Trophoblast cell (in vitro differentiated cells and primary cell): ENCODE measurements around the gene GRID1.

Experiments
- DNase-seq, 2 donors: peaks; one replicate each; pipeline ENCODE4 v3.0.0-alpha.2; 2016
- H2AFZ ChIP-seq: 2 replicates; pipeline ENCODE4 v1.6.1; 2013; ENCODE audit warnings: low read length, moderate library complexity, mild to moderate bottlenecking; ENCODE audit not compliant: insufficient read depth, poor library complexity
- H2AK5ac ChIP-seq: 2 replicates; pipeline ENCODE4 v1.6.1; 2013; ENCODE audit warnings: mild to moderate bottlenecking, low read length
- H2BK120ac ChIP-seq: 2 replicates; pipeline ENCODE4 v1.6.1; 2013; ENCODE audit warnings: low read length, mild to moderate bottlenecking, moderate library complexity; ENCODE audit not compliant: insufficient read depth, poor library complexity
- H2BK12ac ChIP-seq: 2 replicates; pipeline ENCODE4 v1.6.1; 2013; ENCODE audit warnings: mild to moderate bottlenecking, low read length, moderate library complexity
- H2BK5ac ChIP-seq: 2 replicates; pipeline ENCODE4 v1.6.1; 2013; ENCODE audit warnings: low read length, low read depth, moderate library complexity, mild to moderate bottlenecking; ENCODE audit not compliant: poor library complexity
- H3K14ac ChIP-seq: 2 replicates; pipeline ENCODE4 v1.6.1; 2013; ENCODE audit warnings: mild to moderate bottlenecking, low read length
- H3K18ac ChIP-seq: 2 replicates; pipeline ENCODE4 v1.6.1; 2013; ENCODE audit warnings: mild to moderate bottlenecking, low read length
- H3K23ac ChIP-seq: 2 replicates; pipeline ENCODE4 v1.6.1; 2013; ENCODE audit warnings: low read length
- H3K27ac ChIP-seq: 2 replicates; pipeline ENCODE4 v1.5.1; 2013; ENCODE audit warnings: low read depth, mild to moderate bottlenecking, inconsistent platforms, low read length, moderate library complexity
- H3K27me3 ChIP-seq: 2 replicates; pipeline ENCODE4 v1.6.1; 2013; ENCODE audit warnings: inconsistent platforms, mild to moderate bottlenecking, low read length, moderate library complexity; ENCODE audit not compliant: insufficient read depth
- H3K36me3 ChIP-seq, 2 experiments: 1 replicate in 1 of 2; 2 replicates in 1 of 2; pipeline ENCODE4 v1.6.1; 2013; ENCODE audit warnings: low read length in 2 of 2, mild to moderate bottlenecking in 2 of 2, moderate library complexity in 1 of 2; ENCODE audit not compliant: insufficient read depth in 2 of 2, control insufficient read depth in 1 of 2
- H3K4ac ChIP-seq: 2 replicates; pipeline ENCODE4 v1.6.1; 2013; ENCODE audit warnings: low read depth, mild to moderate bottlenecking, low read length, moderate library complexity
- H3K4me1 ChIP-seq, 2 experiments: 1 replicate in 1 of 2; 2 replicates in 1 of 2; pipeline ENCODE4 v1.6.1; 2013; ENCODE audit warnings: low read length in 2 of 2, mild to moderate bottlenecking in 2 of 2, moderate library complexity in 1 of 2; ENCODE audit not compliant: insufficient read depth in 2 of 2, control insufficient read depth in 1 of 2
- H3K4me2 ChIP-seq: 2 replicates; pipeline ENCODE4 v1.6.1; 2013; ENCODE audit warnings: inconsistent platforms, mild to moderate bottlenecking, low read length, moderate library complexity
- H3K4me3 ChIP-seq: 2 replicates; pipeline ENCODE4 v1.5.1; 2013; ENCODE audit warnings: mild to moderate bottlenecking, low read depth, low read length, inconsistent platforms
- H3K79me1 ChIP-seq: one replicate; pipeline ENCODE4 v1.6.1; 2013; ENCODE audit warnings: low read length
- H3K79me2 ChIP-seq: 2 replicates; pipeline ENCODE4 v1.6.1; 2013; ENCODE audit warnings: low read length, mild to moderate bottlenecking; ENCODE audit not compliant: control insufficient read depth, insufficient read depth, poor library complexity
- H3K9ac ChIP-seq: 2 replicates; pipeline ENCODE4 v1.6.1; 2013; ENCODE audit warnings: mild to moderate bottlenecking, low read length
- H3K9me3 ChIP-seq: 2 replicates; pipeline ENCODE4 v1.6.1; 2013; ENCODE audit warnings: low read depth, mild to moderate bottlenecking, control low read depth, inconsistent platforms, low read length; ENCODE audit not compliant: insufficient read depth
- H4K12ac ChIP-seq: 2 replicates; pipeline ENCODE4 v1.6.1; 2013; ENCODE audit warnings: low read depth, mild to moderate bottlenecking, low read length, moderate library complexity
- H4K8ac ChIP-seq: 2 replicates; pipeline ENCODE4 v1.6.1; 2013; ENCODE audit warnings: low read depth, mild to moderate bottlenecking, low read length, moderate library complexity
- H4K91ac ChIP-seq: one replicate; pipeline ENCODE4 v1.6.1; 2013; ENCODE audit warnings: low read depth, mild to moderate bottlenecking, low read length, moderate library complexity
- WGBS: extraction: QIAGEN DNeasy Blood & Tissue Kit; methylation state at CpG from one replicate; pipeline ENCODE4 v1.1.7; 2013; ENCODE audit warnings: missing lambda C conversion rate; ENCODE audit not compliant: insufficient read length, insufficient coverage; ENCODE audit errors: extremely low coverage; 5-methylcytosine and 5-hydroxymethylcytosine counted together

The GRID1 gene

DNA sequence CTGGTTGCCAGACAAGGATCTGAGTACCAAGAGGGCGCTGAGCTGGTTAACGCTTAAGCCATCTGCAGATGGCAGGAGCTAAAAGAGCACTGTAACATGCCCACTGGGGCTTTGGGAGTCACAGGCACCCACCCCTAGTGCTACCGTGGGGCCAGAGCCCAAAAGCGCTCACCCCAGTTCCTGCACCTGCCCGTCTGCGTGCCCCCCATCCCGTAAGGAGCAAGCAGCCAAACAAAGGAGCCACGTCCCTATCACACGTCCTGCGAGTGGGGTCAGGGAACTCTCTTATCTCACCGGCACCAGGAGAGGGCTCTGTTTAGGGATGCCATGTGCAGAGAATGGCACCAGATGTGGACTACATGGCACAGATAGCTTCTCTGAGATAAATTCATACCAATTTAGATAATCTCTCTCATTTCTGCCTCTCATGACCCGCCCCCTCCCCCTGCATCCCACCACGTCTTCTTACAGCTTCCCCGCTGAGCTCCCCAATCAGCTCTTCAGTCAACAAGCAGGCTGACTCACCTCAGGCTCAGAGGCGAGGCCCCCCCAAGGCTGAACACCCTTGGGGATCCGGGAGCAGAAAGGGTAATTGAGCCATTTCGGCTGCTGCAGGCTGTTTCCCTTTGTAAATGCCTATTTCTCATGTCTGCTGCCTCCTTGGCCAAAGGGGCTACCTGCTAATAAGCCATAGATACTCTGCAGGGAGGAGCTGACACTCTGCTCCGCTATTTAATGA is 235.7 kb downstream of the GRID1 start:
- H3K4ac ChIP-seq, result no peak overlapping the region
- no peak overlapping the region for H2AK5ac ChIP-seq
- H4K12ac ChIP-seq, result no peak overlapping the region
- WGBS, result no CpG with 5 or more reads among the region's 18 CpGs
- H3K9me3 ChIP-seq, result peaks cover 14% of the 10 kb centered on the region
- no peak overlapping the region for H3K9ac ChIP-seq
- no peak overlapping the region for H3K23ac ChIP-seq
- no peaks in the 10 kb centered on the region for H3K79me1 ChIP-seq
- H3K14ac ChIP-seq, result no peak overlapping the region
- H3K36me3 ChIP-seq, result no peaks in the 10 kb centered on the region
- no peak overlapping the region for H2BK120ac ChIP-seq
- H4K8ac ChIP-seq, result no peak overlapping the region
- no peak overlapping the region for H3K18ac ChIP-seq
- H4K91ac ChIP-seq, result no peak overlapping the region
- H2BK12ac ChIP-seq, result no peak overlapping the region
- H2AFZ ChIP-seq, result no peak overlapping the region
- H3K4me2 ChIP-seq, result no peak overlapping the region
- no peak for DNase-seq
- no peaks in the 10 kb centered on the region for H3K79me2 ChIP-seq
- no peaks in the 10 kb centered on the region for H3K4me1 ChIP-seq
- H3K4me3 ChIP-seq, result no peak overlapping the region
- no peak overlapping the region for H2BK5ac ChIP-seq
- no peak overlapping the region for H3K27ac ChIP-seq
- H3K27me3 ChIP-seq, result no peaks in the 10 kb centered on the region

DNA sequence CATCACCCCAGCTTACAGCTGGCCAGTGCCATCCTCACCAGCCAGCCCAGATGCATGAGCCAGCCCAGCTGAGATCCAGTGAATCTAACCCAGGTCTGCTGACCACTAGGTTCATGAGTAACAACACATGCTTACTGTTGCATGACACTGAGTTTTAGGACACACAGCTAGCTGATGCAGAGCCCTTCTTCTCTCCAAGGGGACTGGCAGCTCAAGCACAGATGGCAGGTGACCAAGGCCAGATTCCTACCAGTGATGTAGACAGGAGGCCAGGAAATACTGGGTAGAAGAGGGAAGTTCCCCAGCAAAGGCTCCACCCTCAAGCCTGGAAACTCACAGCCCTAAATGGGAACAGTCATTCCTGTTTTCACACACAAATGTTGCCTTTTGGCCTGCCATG is 236.6 kb downstream of the GRID1 start:
- DNase-seq, result no peak
- Histone ChIP-seq H2BK120ac (no peak overlapping the region), H2AK5ac (no peak overlapping the region), H3K36me3 (no peaks in the 10 kb centered on the region), H3K9me3 (peaks cover 14% of the 10 kb centered on the region), H3K27me3 (no peaks in the 10 kb centered on the region), H3K23ac (no peak overlapping the region), H3K79me2 (no peaks in the 10 kb centered on the region), H3K9ac (no peak overlapping the region), H3K4me1 (no peaks in the 10 kb centered on the region), H2BK12ac (no peak overlapping the region), H3K18ac (no peak overlapping the region), H4K8ac (no peak overlapping the region), H2BK5ac (no peak overlapping the region), H3K14ac (no peak overlapping the region), H4K12ac (no peak overlapping the region), H2AFZ (no peak overlapping the region), H3K4me3 (no peak overlapping the region), H3K27ac (no peak overlapping the region), H3K79me1 (no peaks in the 10 kb centered on the region), H4K91ac (no peak overlapping the region), H3K4me2 (no peak overlapping the region), H3K4ac (no peak overlapping the region)

DNA sequence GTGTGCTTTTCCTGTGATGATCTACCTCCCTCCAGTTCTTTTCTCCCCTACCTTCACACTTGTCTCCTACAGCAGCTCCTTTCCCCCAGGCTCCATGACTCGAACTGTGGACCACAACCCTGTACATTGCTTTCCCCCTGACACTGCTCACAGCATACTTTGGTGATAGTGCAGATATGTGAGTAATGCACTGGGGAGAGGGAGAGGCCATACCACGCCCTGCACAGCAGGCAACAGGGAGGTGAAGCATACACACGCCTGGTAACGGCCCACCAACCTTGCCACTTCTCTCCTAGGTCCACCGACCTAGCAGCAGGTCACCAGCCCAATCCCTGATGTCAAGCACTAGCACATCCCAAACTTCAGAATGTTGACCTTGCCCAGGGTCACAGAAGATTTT is 238.2 kb downstream of the GRID1 start:
- Histone ChIP-seq H3K4me3 (no peak overlapping the region), H2BK120ac (no peak overlapping the region), H3K9me3 (peaks cover 15% of the 10 kb centered on the region), H3K23ac (no peak overlapping the region), H4K12ac (no peak overlapping the region), H3K4me1 (no peaks in the 10 kb centered on the region), H3K27ac (no peak overlapping the region), H3K79me2 (no peaks in the 10 kb centered on the region), H3K79me1 (no peaks in the 10 kb centered on the region), H2AK5ac (no peak overlapping the region), H4K8ac (no peak overlapping the region), H3K36me3 (no peaks in the 10 kb centered on the region), H3K4me2 (no peak overlapping the region), H3K4ac (no peak overlapping the region), H3K14ac (no peak overlapping the region), H2BK12ac (no peak overlapping the region), H2BK5ac (no peak overlapping the region), H4K91ac (no peak overlapping the region), H3K27me3 (no peaks in the 10 kb centered on the region), H3K18ac (no peak overlapping the region), H3K9ac (no peak overlapping the region), H2AFZ (no peak overlapping the region)
- no peak for DNase-seq
- no CpG with 5 or more reads among the region's 5 CpGs for WGBS

DNA sequence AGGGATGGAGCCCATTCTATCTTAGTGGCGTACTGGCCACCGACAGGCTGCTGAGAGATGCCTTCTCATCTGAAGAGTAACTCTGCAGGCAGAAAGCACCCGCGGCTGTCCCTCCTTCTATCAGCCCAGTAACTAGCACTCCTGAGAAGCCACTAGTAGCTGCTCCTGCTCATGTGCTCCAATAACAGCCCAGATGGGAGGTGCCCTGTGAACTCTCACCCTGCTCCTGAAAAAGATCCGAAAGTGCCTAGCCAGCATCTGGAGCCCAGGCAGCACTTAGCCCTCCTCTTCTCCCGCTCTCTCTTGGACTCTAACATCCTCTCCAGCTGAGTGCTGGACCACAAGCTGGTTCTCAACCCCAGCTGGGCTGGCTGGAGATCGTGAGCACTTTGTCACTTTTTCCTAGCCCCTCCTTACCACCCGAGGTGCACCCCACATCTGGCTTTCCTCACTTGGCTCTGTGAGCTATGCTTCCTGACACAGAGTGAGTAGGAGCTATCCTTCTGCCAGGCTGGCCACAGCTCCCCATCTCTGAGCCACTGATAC is 239.2 kb downstream of the GRID1 start:
- no peak overlapping the region for H2BK120ac ChIP-seq
- no peak overlapping the region for H3K4me3 ChIP-seq
- H2BK12ac ChIP-seq, result no peak overlapping the region
- no peak overlapping the region for H4K91ac ChIP-seq
- H3K9me3 ChIP-seq, result peaks cover 18% of the 10 kb centered on the region
- H3K4ac ChIP-seq, result no peak overlapping the region
- H4K12ac ChIP-seq, result no peak overlapping the region
- H2BK5ac ChIP-seq, result no peak overlapping the region
- no peaks in the 10 kb centered on the region for H3K36me3 ChIP-seq
- H3K79me1 ChIP-seq, result no peaks in the 10 kb centered on the region
- H3K14ac ChIP-seq, result no peak overlapping the region
- H4K8ac ChIP-seq, result no peak overlapping the region
- H3K4me1 ChIP-seq, result no peaks in the 10 kb centered on the region
- WGBS, result no CpG with 5 or more reads among the region's 8 CpGs
- H3K27me3 ChIP-seq, result no peaks in the 10 kb centered on the region
- H3K23ac ChIP-seq, result no peak overlapping the region
- H2AK5ac ChIP-seq, result no peak overlapping the region
- no peaks in the 10 kb centered on the region for H3K79me2 ChIP-seq
- H3K18ac ChIP-seq, result no peak overlapping the region
- H3K4me2 ChIP-seq, result no peak overlapping the region
- H2AFZ ChIP-seq, result no peak overlapping the region
- no peak overlapping the region for H3K9ac ChIP-seq
- no peak overlapping the region for H3K27ac ChIP-seq
- no peak for DNase-seq
